HEK293T (cell line): ENCODE measurements around the gene METTL24.

Experiments used
- ELF4 ChIP-seq: fragments of 450-650 bp; IDR thresholded peaks from 2 replicates; pipeline ENCODE4 v1.6.1; 2017; ENCODE audit warnings: antibody characterized with exemption
- FOXA1 ChIP-seq: fragments of 450-650 bp; IDR thresholded peaks from 2 replicates; pipeline ENCODE4 v1.6.1; 2016; ENCODE audit warnings: mild to moderate bottlenecking
- SUZ12 ChIP-seq: fragments of 450-650 bp; IDR thresholded peaks from 2 replicates; pipeline ENCODE4 v1.6.1; 2016; ENCODE audit warnings: mild to moderate bottlenecking
- ZNF384 ChIP-seq: fragments of 450-650 bp; IDR thresholded peaks from 2 replicates; pipeline ENCODE4 v1.6.1; 2016
- TF ChIP-seq, protein P1 (sequence below): fragments of 450-650 bp; IDR thresholded peaks from 2 replicates; pipeline ENCODE4 v1.6.1; 2016

DNA sequence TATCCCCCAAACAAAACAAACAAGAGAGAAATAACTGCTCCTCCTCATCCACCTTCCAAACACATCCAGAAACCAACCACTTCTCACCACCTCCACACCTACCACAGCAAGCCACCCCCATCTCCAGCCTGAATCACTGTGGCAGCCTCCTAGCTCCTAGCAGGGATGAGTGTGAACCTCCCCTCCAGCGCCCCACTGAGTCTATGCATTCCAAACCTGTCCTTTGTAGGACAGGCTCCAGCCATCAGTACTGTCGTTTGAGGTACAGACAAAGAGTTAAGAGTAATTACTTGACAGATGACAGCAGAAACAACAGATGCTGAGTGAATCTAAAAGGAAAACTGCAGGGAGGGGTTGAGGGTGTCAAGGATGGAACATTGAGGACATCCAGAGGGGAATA is 2.4 kb downstream of the METTL24 start:
- TF ChIP-seq ZNF384 (no peak), ELF4 (no peak), SUZ12 (no peak), FOXA1 (no peak)
- TF ChIP-seq, protein P1, sequence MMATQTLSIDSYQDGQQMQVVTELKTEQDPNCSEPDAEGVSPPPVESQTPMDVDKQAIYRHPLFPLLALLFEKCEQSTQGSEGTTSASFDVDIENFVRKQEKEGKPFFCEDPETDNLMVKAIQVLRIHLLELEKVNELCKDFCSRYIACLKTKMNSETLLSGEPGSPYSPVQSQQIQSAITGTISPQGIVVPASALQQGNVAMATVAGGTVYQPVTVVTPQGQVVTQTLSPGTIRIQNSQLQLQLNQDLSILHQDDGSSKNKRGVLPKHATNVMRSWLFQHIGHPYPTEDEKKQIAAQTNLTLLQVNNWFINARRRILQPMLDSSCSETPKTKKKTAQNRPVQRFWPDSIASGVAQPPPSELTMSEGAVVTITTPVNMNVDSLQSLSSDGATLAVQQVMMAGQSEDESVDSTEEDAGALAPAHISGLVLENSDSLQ: no peak
